HG03432 (cell line): Measurements from ENCODE around the gene MSANTD2.

Experiments used
- ATAC-seq: cut with Tn5 transposase; IDR thresholded peaks from one replicate; pipeline ENCODE4 v1.9.1; 2021; ENCODE audit warnings: mild to moderate bottlenecking, moderate library complexity; ENCODE audit not compliant: unreplicated experiment

MSANTD2 gene

GRCh38 chr11:124756033-124756752 lies 44.0 kb downstream of the MSANTD2 start:
- ATAC-seq: no peak

DNA sequence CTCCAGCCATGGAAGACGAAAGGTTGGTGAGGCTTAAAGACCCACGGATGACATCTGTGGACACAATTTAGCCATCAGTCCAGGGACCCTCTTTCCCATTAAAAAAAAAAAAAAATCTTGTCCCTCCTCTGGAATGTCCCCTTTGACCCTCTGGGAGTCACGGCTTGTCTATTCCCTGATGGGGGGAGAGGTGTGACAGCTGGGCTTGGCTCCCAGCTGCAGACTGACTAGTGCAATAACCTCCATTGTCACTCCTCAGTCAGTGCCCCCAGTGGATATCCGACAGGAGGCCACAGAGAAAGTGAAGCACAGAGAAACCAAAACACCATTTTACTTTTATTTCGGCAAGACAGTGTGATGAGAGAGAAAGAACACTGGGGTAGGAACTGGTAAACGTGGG lies 45.5 kb downstream of the MSANTD2 start:
- ATAC-seq: no peak

DNA sequence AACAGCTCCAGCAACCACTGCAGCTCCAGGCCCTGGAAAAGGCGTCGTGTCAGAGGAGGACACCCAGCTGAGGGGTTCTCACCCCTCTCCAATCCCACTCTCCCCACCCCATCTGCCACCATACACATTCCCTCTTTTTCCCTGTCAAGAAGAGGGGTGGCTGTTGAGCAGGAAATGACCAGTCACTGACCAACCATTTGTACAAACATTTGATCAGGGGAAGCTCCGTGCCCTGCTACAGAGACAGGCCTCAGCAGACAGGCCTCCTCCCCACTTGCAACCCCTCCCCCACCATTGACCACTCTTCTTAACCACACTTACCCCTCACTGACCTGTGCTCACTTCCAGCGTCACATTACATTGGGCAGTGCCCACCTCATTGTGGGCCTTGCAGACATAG lies 45.9 kb downstream of the MSANTD2 start:
- no peak for ATAC-seq

DNA sequence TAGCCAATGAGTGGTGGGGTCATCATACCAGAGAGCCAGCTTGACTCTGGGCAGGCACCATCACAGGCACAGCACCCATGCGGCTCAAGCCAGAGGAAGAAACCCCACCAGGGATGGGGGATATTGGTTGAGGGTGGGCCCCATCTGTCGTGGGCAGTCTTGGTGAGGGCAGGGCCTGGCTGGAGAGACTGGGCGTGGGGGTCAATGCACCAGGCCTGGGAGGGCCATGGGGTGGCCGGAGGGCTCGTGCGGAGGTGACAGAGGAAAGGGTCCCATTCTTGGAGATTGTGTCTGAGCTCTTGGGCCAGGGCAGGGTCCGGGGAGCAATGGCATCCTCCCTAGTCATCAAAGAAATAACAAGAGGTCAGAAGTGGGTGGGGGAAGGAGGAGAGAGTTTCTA lies 46.6 kb downstream of the MSANTD2 start:
- no peak for ATAC-seq

DNA sequence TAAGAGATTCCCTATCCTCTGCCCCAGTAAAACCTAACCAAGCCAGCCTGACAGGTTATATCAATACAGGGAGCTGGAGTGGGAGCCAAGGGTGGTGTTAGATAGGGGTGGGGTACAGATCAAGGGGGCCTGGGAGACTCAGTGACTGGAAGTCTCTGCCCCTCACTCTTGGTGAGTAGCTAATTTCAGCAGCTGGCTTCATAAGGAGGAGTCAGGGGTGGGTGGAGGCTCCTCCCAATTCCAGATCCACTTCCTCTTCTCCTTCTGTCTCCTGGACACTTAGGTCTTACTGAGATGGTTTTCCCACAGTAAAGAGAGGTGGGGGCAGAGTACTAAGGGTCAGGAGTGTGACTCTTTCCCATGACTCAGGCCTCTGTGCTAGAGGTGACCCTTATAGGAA lies 47.0 kb downstream of the MSANTD2 start:
- no peak for ATAC-seq

- ATAC-seq: no peak
Measured at GRCh38 chr11:124752471-124753102, 47.6 kb downstream of the MSANTD2 start.

- ATAC-seq: no peak
Measured at GRCh38 chr11:124751741-124752470, 48.3 kb downstream of the MSANTD2 start, which contains the start of gene VSIG2. Gene VSIG2 (minus strand): TSS chr11:124752255. CDS start chr11:124752137, 118 bp downstream.

GRCh38 chr11:124751391-124751740 lies 48.8 kb downstream of the MSANTD2 start:
- ATAC-seq: no peak

DNA sequence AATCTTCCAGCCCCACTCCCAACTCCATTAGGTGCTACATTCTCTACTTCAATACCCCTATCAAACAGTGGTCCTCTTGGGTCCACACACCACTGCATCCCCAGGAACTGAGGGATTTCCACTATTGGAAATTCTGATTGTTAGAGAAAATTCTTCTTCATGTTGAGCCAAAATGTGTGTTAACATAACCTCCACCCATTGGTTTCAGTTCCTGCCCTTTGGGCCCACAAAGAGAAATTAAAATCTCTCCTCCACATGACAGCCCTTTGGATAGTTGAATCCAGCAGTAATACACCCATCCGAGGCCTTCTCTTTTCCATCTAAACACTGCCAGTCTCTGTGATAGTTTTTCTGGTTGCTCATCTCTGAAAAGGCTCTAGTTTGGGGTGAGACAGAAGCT lies 50.3 kb downstream of the MSANTD2 start:
- ATAC-seq: no peak

- ATAC-seq: no peak
Measured at GRCh38 chr11:124748481-124749343, 51.5 kb downstream of the MSANTD2 start.

DNA sequence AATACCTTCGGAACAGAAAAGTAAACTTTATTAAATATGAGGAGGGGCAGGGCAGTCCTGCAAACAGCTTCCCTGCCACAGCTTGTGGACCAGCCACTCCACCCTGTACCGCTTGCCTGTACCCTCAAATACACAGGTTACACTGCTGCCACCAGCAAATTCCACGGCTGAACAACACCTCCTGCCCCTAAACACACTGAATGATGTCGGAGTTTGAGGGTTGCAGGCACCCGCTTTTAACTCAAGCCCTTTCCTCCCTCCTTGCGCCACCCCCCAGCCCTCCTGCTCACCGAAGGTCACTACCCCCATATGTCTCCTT lies 52.1 kb downstream of the MSANTD2 start:
- no peak for ATAC-seq

DNA sequence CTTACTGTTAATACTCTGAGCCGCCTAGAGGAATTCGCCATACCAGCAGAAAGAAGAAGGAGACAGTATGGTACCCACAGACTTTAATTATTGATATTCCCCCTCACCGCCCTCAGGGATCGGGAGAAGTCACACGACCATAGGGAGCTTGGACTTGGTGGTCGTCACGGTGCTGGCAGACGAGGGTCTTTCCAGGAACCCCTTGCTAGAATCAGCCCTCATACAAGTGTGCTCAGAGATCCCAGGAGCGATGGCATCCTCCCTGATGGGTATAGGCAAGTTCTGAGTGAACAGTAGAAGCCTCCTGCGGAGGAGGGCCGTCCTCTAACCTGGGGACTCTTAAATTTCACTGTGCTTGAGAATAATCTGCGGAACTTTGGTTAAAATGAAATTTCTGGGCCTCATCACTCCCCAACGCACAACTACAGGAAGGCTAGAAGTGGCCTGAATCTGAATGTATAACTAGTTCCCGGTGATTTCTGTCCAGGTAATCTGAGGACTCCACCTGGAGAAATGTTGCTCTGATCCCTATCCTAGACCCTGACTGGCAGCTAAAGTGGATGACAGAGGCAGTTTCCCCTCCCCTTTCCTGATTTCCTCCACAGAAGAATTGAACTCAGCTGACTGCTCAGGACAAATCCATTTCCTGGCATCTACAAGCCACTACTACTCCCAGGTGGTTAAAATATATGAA lies 52.7 kb downstream of the MSANTD2 start:
- no peak for ATAC-seq

DNA sequence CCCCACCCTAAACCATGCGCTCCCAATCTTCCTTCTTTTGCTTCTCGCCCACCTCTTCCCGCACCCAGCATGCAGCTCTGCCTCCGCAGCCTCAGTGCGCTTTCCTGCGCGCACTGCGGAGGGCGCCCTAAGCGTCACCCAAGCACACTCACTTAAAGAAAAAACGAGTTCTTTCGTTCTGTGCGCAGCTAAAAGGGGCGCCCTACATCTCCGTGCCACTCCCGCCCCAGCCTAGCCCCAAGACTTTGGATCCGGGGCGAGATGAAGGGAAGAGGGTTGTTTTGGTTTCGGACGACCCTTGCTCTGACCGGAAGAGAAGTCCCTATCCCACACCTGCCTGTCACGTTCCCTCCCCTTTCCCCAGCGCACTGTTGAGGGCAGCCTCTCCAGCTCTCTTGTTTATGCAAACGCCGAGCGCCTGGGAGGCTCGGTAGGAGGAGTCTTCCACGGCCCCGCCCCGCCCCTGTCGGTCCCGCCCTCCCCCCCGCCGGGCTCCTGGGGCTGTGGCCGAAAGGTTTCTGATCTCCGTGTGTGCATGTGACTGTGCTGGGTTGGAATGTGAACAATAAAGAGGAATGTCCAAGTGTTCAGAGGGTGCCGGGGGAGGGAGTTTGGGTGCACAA lies 53.5 kb downstream of the MSANTD2 start:
- ATAC-seq: peak; percentile 92

DNA sequence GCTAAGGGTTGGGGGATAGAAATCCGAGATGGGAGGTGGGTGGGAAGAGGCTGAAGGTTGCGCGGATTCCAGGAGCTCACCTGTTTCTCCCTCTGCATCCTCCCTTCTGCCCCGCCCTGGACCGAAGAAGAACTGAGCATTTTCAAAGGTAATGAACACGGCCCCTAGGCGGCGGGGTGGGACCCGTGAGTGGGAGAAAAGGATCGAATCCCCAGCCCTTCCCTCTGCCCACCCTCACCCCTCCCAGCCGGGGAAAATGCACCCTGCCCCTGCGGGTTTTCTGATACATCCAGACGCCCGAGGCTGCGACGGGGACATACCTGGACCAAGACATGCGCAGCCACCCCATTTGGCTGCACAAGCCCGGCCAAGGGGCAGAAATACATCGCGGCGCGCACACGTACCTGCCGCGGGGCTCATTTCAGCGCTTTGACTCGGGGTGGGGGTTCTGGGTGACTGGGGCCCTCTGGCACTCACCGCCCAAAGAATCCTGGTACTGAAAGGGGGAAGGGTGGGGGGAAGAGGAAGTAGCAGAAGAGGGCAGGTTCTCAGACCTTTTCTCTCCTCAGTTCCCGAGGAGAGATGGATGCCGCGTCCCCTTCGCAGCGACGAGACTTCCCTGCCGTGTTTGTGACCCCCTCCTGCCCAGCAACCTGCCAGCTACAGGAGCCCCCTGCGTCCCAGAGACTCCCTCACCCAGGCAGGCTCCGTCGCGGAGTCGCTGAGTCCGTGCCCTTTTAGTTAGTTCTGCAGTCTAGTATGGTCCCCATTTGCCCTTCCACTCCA lies 54.2 kb downstream of the MSANTD2 start:
- peak; percentile 18 for ATAC-seq

- no peak for ATAC-seq
Measured at GRCh38 chr11:124745270-124745834, 54.9 kb downstream of the MSANTD2 start.

GRCh38 chr11:124743050-124743449 lies 57.2 kb downstream of the MSANTD2 start:
- no peak for ATAC-seq

DNA sequence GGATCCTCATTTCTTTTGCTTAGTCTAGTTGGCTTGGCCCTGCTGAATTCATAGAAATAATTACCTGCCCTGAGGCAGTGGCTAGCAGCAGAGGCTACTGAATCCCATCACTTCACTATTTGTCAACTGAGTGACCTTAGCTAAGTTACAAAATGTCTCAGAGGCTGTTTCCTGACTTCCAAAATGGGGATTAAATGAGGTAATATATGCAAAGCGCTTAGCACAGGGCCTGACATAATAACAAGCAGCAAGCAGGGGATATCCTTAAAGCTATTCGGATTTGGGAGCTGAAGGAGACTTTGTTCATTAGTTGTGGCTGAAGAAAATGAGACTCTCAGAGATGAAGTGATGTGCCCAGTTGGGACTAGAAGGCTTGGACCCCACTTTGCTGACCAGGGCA lies 57.7 kb downstream of the MSANTD2 start:
- no peak for ATAC-seq

DNA sequence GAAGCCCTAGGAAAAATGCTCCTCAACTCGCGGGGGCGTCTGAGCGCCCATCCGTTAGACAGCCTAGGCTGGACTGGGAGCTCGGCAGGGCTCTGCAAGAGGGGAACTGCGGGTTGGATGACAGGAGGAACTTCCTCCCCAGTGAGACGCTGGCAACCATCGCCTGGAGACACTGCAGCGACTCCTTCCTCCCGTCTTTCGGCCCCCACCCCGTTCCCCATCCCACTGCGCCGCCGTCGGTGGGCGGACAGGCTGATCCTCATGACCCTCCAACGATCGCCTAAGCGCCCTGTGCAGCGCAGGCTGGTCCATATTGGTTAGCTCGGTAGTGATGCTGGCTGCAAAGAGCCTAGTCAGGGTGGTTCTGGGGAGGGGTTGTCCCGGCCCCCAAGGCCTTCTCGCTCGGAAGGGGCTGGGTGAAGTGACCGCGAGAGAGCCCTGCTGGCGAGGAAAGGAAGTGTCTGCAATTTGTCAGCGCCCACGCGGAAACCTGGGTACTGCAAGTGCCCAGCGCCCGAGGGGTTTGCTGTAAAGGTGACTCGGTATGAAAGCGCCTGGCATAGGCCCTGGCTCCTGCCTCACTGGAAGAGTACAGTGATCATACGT lies 59.8 kb downstream of the MSANTD2 start:
- ATAC-seq: peak; percentile 53
